GM23338 (cell line): ENCODE data around the gene PEX10. TPM values are rescaled to one million over a fixed set of nuclear protein-coding genes. Genes with fewer than 3 reads are reported as not detected.

Experiments
- ATAC-seq: fragments of 200-7000 bp; cut with Tn5 transposase; 3 replicates; pipeline ENCODE4 v1.9.1; 2020
- DNase-seq: peaks from one replicate; pipeline ENCODE4 v3.0.0-alpha.2; 2015; ENCODE audit warnings: low spot score
- H2AFZ ChIP-seq: fragments of 200-600 bp; sonication (generic); 2 replicates; pipeline ENCODE4 v1.8.0; 2016; ENCODE audit warnings: antibody characterized with exemption, mild to moderate bottlenecking, moderate library complexity
- H3F3A ChIP-seq: fragments of 200-600 bp; sonication (generic); replicated peaks from 2 replicates; pipeline ENCODE4 v1.8.0; 2017; ENCODE audit warnings: antibody characterized with exemption, mixed run types, low read depth
- H3K27ac ChIP-seq: fragments of 200-600 bp; sonication (generic); 2 replicates; pipeline ENCODE4 v1.6.1; 2016; ENCODE audit warnings: low read depth
- H3K27me3 ChIP-seq: fragments of 200-600 bp; sonication (generic); 2 replicates; pipeline ENCODE4 v1.8.0; 2016; ENCODE audit warnings: mild to moderate bottlenecking, mixed run types, moderate library complexity; ENCODE audit not compliant: insufficient read depth
- H3K36me3 ChIP-seq: fragments of 200-600 bp; sonication (generic); 2 replicates; pipeline ENCODE4 v1.8.0; 2016; ENCODE audit warnings: mild to moderate bottlenecking; ENCODE audit not compliant: insufficient read depth
- H3K4me1 ChIP-seq: fragments of 200-600 bp; sonication (generic); 2 replicates; pipeline ENCODE4 v1.8.0; 2016; ENCODE audit warnings: mild to moderate bottlenecking, moderate library complexity; ENCODE audit not compliant: insufficient read depth
- H3K4me2 ChIP-seq: fragments of 200-600 bp; sonication (generic); 2 replicates; pipeline ENCODE4 v1.7.1; 2017; ENCODE audit warnings: mixed run types
- H3K4me3 ChIP-seq: fragments of 200-600 bp; sonication (generic); 2 replicates; pipeline ENCODE4 v1.6.1; 2016; ENCODE audit warnings: mixed run types
- H3K79me2 ChIP-seq: fragments of 200-600 bp; sonication (generic); replicated peaks from 2 replicates; pipeline ENCODE4 v1.8.0; 2017; ENCODE audit warnings: mild to moderate bottlenecking; ENCODE audit not compliant: insufficient read depth
- H3K9me2 ChIP-seq: fragments of 200-600 bp; sonication (generic); 2 replicates; pipeline ENCODE4 v1.8.0; 2017; ENCODE audit not compliant: insufficient read depth
- H4K20me1 ChIP-seq: fragments of 200-600 bp; sonication (generic); replicated peaks from 2 replicates; pipeline ENCODE4 v1.8.0; 2017; ENCODE audit warnings: mild to moderate bottlenecking; ENCODE audit not compliant: insufficient read depth
- H3K27ac Mint-ChIP-seq: 2 replicates; pipeline ENCODE4 v1.8.0; 2020; ENCODE audit warnings: inconsistent platforms, mild to moderate bottlenecking, moderate library complexity, mixed read lengths
- H3K27me3 Mint-ChIP-seq: 3 replicates; pipeline ENCODE4 v1.8.0; 2022; ENCODE audit warnings: low read depth, mild to moderate bottlenecking, moderate library complexity, mixed read lengths, inconsistent platforms; ENCODE audit not compliant: insufficient read depth, poor library complexity
- H3K36me3 Mint-ChIP-seq: 3 replicates; pipeline ENCODE4 v1.8.0; 2021; ENCODE audit warnings: low read depth, mild to moderate bottlenecking, inconsistent platforms, moderate library complexity, mixed read lengths
- H3K4me1 Mint-ChIP-seq: 3 replicates; pipeline ENCODE4 v1.8.0; 2020; ENCODE audit warnings: mild to moderate bottlenecking, inconsistent platforms, mixed read lengths
- H3K4me3 Mint-ChIP-seq: 3 replicates; pipeline ENCODE4 v1.8.0; 2021; ENCODE audit warnings: moderate library complexity, mild to moderate bottlenecking, inconsistent platforms, mixed read lengths
- H3K9me3 Mint-ChIP-seq: 3 replicates; pipeline ENCODE4 v1.8.0; 2020; ENCODE audit warnings: moderate library complexity, mild to moderate bottlenecking, inconsistent platforms, mixed read lengths
- ZNF462 ChIP-seq: fragments of 250-450 bp; sonication (Bioruptor Pico); IDR thresholded peaks from 2 replicates; pipeline ENCODE4 v1.5.0; 2020; ENCODE audit warnings: mild to moderate bottlenecking, moderate library complexity
- polyA plus RNA-seq: library from polyadenylated mRNA; unstranded; fragments of >200 nt; fragmentation: Nextera tagmentation; extraction: Ambion mirVana; gene quantifications from 2 replicates; pipeline ENCODE4 v1.2.1, GENCODE V29; 2016
- total RNA-seq: library from RNA; depleted of rRNA; stranded (reverse); fragments of >200 nt; shearing (Covaris generic); gene quantifications from 2 replicates; pipeline ENCODE4 v1.2.3, GENCODE V29; 2014
- TF ChIP-seq, protein P1 (sequence below), 2 experiments: fragments of 200-600 bp in 1 of 2; sonication (generic) in 1 of 2; conservative IDR thresholded peaks; 2 replicates each; pipeline versions ENCODE4 v1.5.1 to v1.6.1; 2016 to 2017; ENCODE audit warnings: antibody characterized with exemption in 2 of 2, low read depth in 2 of 2, mild to moderate bottlenecking in 2 of 2, moderate library complexity in 1 of 2

The PEX10 gene
- total and polyA plus RNA-seq, 2 experiments from 2014 or later, result 15.0 to 53.9 TPM

- H3K4me1 Mint-ChIP-seq, result no peaks in the 10 kb centered on the region
- H3K4me1 ChIP-seq, result no peaks in the 10 kb centered on the region
- no peak overlapping the region for H3K27ac Mint-ChIP-seq
- H3K9me3 Mint-ChIP-seq, result peaks cover 12% of the 10 kb centered on the region; the same call in 2 of the 3 replicates
- no peaks in the 10 kb centered on the region for H4K20me1 ChIP-seq
- no peak overlapping the region for H3K4me2 ChIP-seq
- ATAC-seq (peak; percentile 28), DNase-seq (peak; percentile 59)
- H3K4me3 Mint-ChIP-seq, result no peak overlapping the region
- H3K27me3 ChIP-seq, result no peaks in the 10 kb centered on the region
- H3K4me3 ChIP-seq, result no peak overlapping the region
- H3F3A ChIP-seq, result no peaks in the 10 kb centered on the region
- peaks cover 7% of the 10 kb centered on the region for H3K27me3 Mint-ChIP-seq
- no peaks in the 10 kb centered on the region for H3K9me2 ChIP-seq
- no peaks in the 10 kb centered on the region for H3K36me3 Mint-ChIP-seq
- H2AFZ ChIP-seq, result no peak overlapping the region
- no peaks in the 10 kb centered on the region for H3K79me2 ChIP-seq
- no peak overlapping the region for H3K27ac ChIP-seq
- no peaks in the 10 kb centered on the region for H3K36me3 ChIP-seq
- no peak for TF ChIP-seq ZNF462 (CRISPR knock-in tag)
- TF ChIP-seq, protein P1, sequence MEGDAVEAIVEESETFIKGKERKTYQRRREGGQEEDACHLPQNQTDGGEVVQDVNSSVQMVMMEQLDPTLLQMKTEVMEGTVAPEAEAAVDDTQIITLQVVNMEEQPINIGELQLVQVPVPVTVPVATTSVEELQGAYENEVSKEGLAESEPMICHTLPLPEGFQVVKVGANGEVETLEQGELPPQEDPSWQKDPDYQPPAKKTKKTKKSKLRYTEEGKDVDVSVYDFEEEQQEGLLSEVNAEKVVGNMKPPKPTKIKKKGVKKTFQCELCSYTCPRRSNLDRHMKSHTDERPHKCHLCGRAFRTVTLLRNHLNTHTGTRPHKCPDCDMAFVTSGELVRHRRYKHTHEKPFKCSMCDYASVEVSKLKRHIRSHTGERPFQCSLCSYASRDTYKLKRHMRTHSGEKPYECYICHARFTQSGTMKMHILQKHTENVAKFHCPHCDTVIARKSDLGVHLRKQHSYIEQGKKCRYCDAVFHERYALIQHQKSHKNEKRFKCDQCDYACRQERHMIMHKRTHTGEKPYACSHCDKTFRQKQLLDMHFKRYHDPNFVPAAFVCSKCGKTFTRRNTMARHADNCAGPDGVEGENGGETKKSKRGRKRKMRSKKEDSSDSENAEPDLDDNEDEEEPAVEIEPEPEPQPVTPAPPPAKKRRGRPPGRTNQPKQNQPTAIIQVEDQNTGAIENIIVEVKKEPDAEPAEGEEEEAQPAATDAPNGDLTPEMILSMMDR (conservative IDR thresholded peaks at IDR 0.05; ENCODE audit: low read depth in 2 of 2), result peak; percentile 49 to 63
These were observed 17.6 kb upstream of the PEX10 start for GRCh38 chr1:2429780-2430591.
